Ovary (tissue), 3 donors: Measurements from ENCODE around the gene RASIP1.

Source experiments
- CTCF ChIP-seq, 3 donors: fragments of 450-650 bp in 2 of 3; fragments of 200-600 bp in 1 of 3; IDR thresholded peaks; one replicate each; pipeline versions ENCODE4 v1.5.1 to v1.8.0; 2016 to 2022; ENCODE audit warnings: antibody characterized with exemption in 3 of 3, mild to moderate bottlenecking in 1 of 3
- EP300 ChIP-seq: sonication (generic); formaldehyde crosslinking; IDR thresholded peaks from one replicate; pipeline ENCODE4 v1.6.1; 2017; ENCODE audit warnings: antibody characterized with exemption
- POLR2A ChIP-seq: fragments of 450-650 bp; IDR thresholded peaks from one replicate; pipeline ENCODE4 v1.6.1; 2017; ENCODE audit warnings: antibody characterized with exemption, mild to moderate bottlenecking, moderate library complexity
- donor health status: DM: no; HTN: no; CAD: no.

- TF ChIP-seq CTCF (IDR thresholded peaks at IDR 0.05) (no peak), POLR2A (no peak), EP300 (no peak)
Observed at GRCh38 chr19:48728911-48729664, 11.3 kb downstream of the RASIP1 start.
